AG04450 (cell line): Measurements from ENCODE around the gene TAS2R40. TPM values are rescaled to one million over a fixed set of nuclear protein-coding genes. Genes with fewer than 3 reads are reported as not detected.
"Not testable (repeated sequence)": the region's sequence is repeated elsewhere in the genome, so short reads cannot be mapped to it uniquely, and the experiment has no call there.

Experiments
- CTCF ChIA-PET: fragments of 300-600, 350-600 bp; formaldehyde crosslinking; extraction: SDS; loops from one replicate; lab custom pipeline; 2022; ENCODE audit warnings: antibody characterized with exemption, inconsistent platforms; lab: Charles Lee
- POLR2A ChIA-PET: fragments of 350-600 bp; formaldehyde crosslinking; extraction: SDS; loops from one replicate; lab custom pipeline; 2021; ENCODE audit warnings: antibody characterized with exemption, inconsistent platforms; lab: Yijun Ruan, JAX
- DNase-seq: peaks from one replicate; pipeline ENCODE4 v3.0.0-alpha.2; 2011; ENCODE audit warnings: low read depth, low spot score
- H3K27ac ChIP-seq: one replicate; pipeline ENCODE4 v1.5.1; 2012; ENCODE audit warnings: low read depth, low read length, control low read depth
- H3K27me3 ChIP-seq: one replicate; pipeline ENCODE4 v1.6.0; 2012; ENCODE audit warnings: low read length; ENCODE audit not compliant: control insufficient read depth, insufficient read depth
- H3K4me3 ChIP-seq: 2 replicates; pipeline ENCODE4 v1.5.1; 2011; ENCODE audit warnings: mild to moderate bottlenecking, low read depth, low read length, control low read depth
- H3K9me3 ChIP-seq: 2 replicates; pipeline ENCODE4 v1.5.1; 2012; ENCODE audit warnings: low read length; ENCODE audit not compliant: control insufficient read depth, insufficient read depth
- CTCF ChIP-seq: IDR thresholded peaks from 2 replicates; pipeline ENCODE4 v1.5.1; 2011; ENCODE audit warnings: low read depth, low read length, control low read depth, inconsistent platforms
- polyA minus RNA-seq: library from RNA; depleted of rRNA, polyadenylated mRNA; stranded (reverse); fragments of >200 nt; gene quantifications from 2 replicates; pipeline ENCODE4 v1.2.3, GENCODE V29; 2011; rRNA and poly(A)+ RNA removed
- polyA plus RNA-seq: library from polyadenylated mRNA; depleted of rRNA; stranded (reverse); fragments of >200 nt; gene quantifications from 2 replicates; pipeline ENCODE4 v1.2.3, GENCODE V29; 2011; rRNA removed

Gene TAS2R40
- polyA plus RNA-seq (not detected in 2 replicates), polyA minus RNA-seq (not detected in 2 replicates)

GRCh38 chr7:143221737-143222136 lies at the start of gene TAS2R40:
Gene TAS2R40, plus strand, starts transcription at chr7:143222037. Its CDS starts 42 bp downstream, at chr7:143222079.
- no peak for DNase-seq
- CTCF ChIA-PET = interaction anchor here (0.5 to 8.8 kb wide), 3 partner anchors 19 to 218 kb away, joined by 5 to 406 read pairs (median 21); no protein-coding TSS in a partner anchor
- Histone ChIP-seq H3K9me3 (no peaks in the 10 kb centered on the region), H3K27ac (no peak within 1 kb of the TSS), H3K27me3 (peaks cover 9% of the 10 kb centered on the region), H3K4me3 (no peak within 1 kb of the TSS)
- TF ChIP-seq CTCF = no peak
- POLR2A ChIA-PET = no interaction called here

GRCh38 chr7:143172354-143172753 lies 49.5 kb upstream of the TAS2R40 start:
- ChIA-PET POLR2A (no interaction called here), CTCF (interaction anchor here (1.4 to 1.6 kb wide), 2 partner anchors 43 to 68 kb away, joined by 5 to 6 read pairs; no protein-coding TSS in a partner anchor)
- no peaks in the 10 kb centered on the region for H3K27me3 ChIP-seq
- H3K9me3 ChIP-seq = peaks cover 5% of the 10 kb centered on the region; the same call in 1 of the 2 replicates
- H3K4me3 ChIP-seq = no peak overlapping the region
- no peak for DNase-seq
- H3K27ac ChIP-seq = no peak overlapping the region
- no peak for TF ChIP-seq CTCF

- Histone ChIP-seq H3K9me3 (peaks cover 2% of the 10 kb centered on the region; the same call in 1 of the 2 replicates), H3K4me3 (no peak overlapping the region), H3K27ac (no peak overlapping the region), H3K27me3 (no peaks in the 10 kb centered on the region)
- TF ChIP-seq CTCF = no peak
- POLR2A ChIA-PET = no interaction called here
- DNase-seq = no peak
- CTCF ChIA-PET = interaction anchor here (1.4 kb wide), 1 partner anchor 39 kb away, joined by 8 read pairs; no protein-coding TSS in a partner anchor
These were observed 45.7 kb upstream of the TAS2R40 start for GRCh38 chr7:143176128-143176527.

GRCh38 chr7:143177374-143178119 lies 44.3 kb upstream of the TAS2R40 start:
- Histone ChIP-seq H3K27ac (no peak overlapping the region), H3K9me3 (peaks cover 2% of the 10 kb centered on the region; the same call in 1 of the 2 replicates), H3K4me3 (no peak overlapping the region), H3K27me3 (no peaks in the 10 kb centered on the region)
- CTCF ChIA-PET = interaction anchor here (1.0 kb wide), 1 partner anchor 38 kb away, joined by 3 read pairs; no protein-coding TSS in a partner anchor
- no peak for TF ChIP-seq CTCF
- DNase-seq = no peak
- POLR2A ChIA-PET = no interaction called here

GRCh38 chr7:143180771-143181170 lies 41.1 kb upstream of the TAS2R40 start:
- POLR2A ChIA-PET = not testable (repeated sequence)
- CTCF ChIA-PET = interaction anchor here (0.9 kb wide), 1 partner anchor 35 kb away, joined by 3 read pairs; no protein-coding TSS in a partner anchor

More at GRCh38 chr7:143180771-143181170, 41.1 kb upstream of the TAS2R40 start:
- DNase-seq, H3K9me3 ChIP-seq, H3K27me3 ChIP-seq, H3K27ac ChIP-seq, H3K4me3 ChIP-seq: not testable (repeated sequence)
